HG03045 (cell line): Measurements from ENCODE around the gene DTD1.

Experiments used
- ATAC-seq: cut with Tn5 transposase; IDR thresholded peaks from one replicate; pipeline ENCODE4 v1.9.1; 2021; ENCODE audit warnings: mild to moderate bottlenecking, moderate library complexity; ENCODE audit not compliant: unreplicated experiment

Gene DTD1, protein sequence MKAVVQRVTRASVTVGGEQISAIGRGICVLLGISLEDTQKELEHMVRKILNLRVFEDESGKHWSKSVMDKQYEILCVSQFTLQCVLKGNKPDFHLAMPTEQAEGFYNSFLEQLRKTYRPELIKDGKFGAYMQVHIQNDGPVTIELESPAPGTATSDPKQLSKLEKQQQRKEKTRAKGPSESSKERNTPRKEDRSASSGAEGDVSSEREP

GRCh38 chr20:18587665-18588573, at the start of gene DTD1:
DTD1 (plus strand) TSS chr20:18588054; CDS start chr20:18588073, 19 bp downstream.
- ATAC-seq, result peak; percentile 91

DNA sequence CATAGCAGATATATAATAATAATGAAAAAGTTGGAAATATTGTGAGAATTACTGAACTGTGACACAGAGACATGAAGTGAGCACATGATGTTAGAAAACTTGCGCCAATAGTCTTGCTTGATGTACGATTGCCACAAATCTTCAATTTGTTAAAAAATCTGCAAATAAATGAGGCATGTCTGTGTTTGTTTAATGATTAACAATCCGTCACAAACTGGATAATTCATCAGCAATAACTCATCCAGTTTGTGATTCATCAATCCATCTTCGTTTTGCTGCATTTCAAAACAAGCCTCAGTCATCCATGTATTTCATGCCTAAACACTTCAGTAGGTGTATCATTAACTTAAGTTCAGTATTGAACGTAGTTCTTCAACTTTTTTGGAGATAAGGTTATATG, 46.1 kb upstream of the DTD1 start:
- ATAC-seq, result no peak

- ATAC-seq, result no peak
Measured at GRCh38 chr20:18543216-18543615, 44.6 kb upstream of the DTD1 start.

DNA sequence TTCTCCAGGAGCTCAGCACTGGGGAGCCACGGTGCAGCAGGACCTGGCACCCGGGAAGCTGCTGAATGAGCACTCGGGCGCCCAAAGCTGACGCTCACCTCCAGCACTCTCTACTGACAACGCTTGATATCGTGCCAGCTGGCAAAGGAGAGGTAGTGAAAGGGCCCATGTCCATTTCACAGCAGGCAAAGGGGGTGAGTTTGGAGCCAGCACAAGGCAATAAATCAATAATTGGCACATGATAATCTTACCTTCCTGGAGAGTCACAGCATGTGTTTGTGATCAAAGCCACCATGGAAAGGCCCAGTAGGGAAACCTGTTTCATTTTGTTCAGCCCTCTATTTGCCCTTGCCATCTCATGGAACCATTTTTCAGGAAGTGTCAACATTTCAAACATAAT, 43.9 kb upstream of the DTD1 start:
- ATAC-seq, result no peak

GRCh38 chr20:18545566-18545965, 42.3 kb upstream of the DTD1 start:
- no peak for ATAC-seq

DNA sequence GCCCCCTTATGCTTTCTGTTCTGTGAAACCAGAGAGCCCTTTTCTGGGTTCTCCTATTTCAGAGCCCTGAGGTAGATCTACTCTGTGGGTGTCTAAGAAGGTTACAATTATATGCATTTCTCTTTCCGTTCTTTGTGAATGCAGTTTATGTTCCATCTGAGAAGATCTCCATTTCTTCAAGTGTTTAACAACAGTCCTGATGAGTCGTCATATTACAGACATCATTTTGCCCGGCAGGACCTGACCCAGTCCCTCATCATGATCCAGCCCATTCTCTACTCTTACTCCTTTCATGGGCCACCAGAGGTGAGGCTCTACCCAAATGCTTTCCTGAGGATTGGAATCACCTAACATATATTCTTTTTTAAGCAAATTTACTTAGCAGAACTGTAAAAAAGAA, 39.4 kb upstream of the DTD1 start:
- ATAC-seq, result no peak

GRCh38 chr20:18553746-18554145, 34.1 kb upstream of the DTD1 start:
- ATAC-seq, result no peak

- peak; percentile 99 for ATAC-seq
Measured at GRCh38 chr20:18566892-18567738, 20.7 kb upstream of the DTD1 start, which contains the start of gene SMIM26. SMIM26 (plus strand) TSS chr20:18567432; CDS start chr20:18567479, 47 bp downstream.

DNA sequence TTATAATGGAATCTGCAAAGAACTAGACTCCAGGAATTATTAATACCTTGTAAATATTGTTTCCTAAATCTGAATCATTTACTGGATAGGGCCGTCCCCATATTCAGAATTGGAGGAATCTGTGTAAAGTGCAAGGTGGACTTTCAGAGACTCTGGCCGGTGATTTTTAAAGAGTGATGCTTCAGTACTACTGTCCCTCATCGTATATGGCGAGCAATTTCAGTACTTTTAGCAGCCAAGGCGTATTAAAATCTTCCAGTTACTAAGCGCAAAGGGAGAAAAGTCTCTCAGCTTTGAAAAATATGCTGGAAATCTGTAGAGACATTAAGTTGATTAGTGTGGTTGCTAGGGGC, 20.1 kb upstream of the DTD1 start:
- no peak for ATAC-seq

DNA sequence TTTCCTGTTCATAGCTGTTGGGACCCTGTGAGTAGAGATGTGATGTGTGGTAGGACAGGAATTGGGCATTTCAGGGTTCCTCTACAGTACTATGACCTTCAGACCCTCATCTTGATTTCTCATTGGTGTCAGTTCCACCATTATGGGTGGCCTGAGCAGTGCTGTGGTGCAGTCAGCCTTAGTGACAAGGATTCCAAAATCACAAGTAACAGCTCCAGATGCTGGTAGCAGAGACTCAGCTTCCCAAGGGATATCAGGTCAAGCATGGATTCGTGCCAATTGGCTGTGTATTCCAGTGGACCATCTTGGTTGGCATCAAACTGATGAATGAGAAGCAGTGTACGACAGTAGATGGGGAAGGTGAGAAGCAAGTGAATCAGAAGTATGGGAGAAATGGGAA, 16.8 kb upstream of the DTD1 start:
- no peak for ATAC-seq

DNA sequence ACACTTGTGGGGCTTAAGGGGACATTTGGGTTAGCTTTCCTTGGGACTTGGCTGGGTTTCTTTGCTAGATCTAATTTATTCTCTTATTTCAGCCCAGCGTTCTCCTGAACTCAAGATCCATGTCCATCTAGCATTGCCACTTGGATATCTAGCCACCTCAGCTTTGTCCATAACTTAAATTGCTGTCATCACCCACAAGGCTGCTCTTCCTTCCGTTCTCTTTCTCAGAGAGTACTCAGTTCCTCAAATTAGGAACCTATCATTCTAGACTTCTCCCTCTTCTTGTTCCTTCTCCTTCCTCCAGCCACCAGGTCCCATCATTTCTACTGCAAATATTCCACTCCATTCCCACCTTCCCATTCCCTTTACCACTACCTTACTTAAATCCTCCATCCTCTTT, 16.3 kb upstream of the DTD1 start:
- ATAC-seq, result no peak

DNA sequence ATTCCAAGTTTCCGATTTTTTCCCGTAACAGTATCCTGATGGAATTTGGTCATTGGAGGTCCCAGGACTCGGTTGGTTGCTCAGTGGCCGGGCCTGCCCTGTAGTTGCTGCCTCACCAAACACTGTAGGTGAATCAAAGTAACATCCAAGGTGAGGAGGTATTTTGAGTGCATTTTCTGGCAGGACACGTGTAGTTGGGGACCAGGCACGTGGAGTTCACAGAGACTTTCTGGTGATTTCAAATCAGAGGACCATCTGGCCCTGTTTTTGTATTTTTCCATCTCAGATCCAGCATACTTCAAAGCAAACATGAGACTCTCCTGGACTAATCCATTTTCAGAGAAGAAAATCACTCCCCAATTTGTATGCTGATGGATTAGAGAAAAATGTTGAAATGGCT, 9.9 kb upstream of the DTD1 start:
- ATAC-seq, result no peak

- ATAC-seq, result no peak
Measured at GRCh38 chr20:18578581-18578980, 9.3 kb upstream of the DTD1 start.

DNA sequence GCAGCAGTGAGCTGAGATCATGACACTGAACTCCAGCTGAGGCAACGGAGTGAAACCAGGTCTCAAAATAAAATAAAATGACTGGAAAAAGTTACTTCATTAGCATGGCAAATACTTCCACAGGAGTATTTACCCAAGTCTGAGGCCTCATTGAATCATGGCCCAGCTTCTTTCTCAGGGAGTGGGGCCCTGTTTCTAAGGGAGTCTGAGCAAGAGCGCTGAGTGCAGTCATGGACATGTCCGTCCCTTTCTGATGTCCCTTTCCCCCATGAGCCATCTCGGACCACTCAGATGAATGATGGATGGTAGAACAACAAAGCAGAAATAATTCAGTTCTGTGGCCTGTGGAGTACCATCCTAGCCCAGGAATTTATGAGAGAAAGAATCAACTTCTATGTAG, 7.8 kb upstream of the DTD1 start:
- ATAC-seq, result no peak

GRCh38 chr20:18585134-18585533, 2.7 kb upstream of the DTD1 start:
- no peak for ATAC-seq

DNA sequence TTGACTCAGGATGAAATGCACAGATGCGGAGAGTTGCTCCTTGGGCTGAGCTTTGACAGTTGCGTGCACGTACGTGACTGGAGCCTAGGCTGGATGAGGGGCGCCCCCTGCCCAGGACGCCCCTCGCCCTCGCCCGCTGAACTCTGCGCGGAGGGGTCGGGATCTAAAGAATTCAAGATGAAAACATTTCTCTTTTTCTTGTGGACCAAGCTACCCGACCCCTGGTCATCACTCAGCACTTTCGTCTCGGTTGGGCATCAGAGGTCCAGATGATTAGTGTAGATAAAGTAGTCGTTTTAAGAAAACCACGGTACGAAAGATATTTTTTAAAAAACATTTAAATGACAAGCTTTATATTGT, 700 bp downstream of the DTD1 start:
- no peak for ATAC-seq

DNA sequence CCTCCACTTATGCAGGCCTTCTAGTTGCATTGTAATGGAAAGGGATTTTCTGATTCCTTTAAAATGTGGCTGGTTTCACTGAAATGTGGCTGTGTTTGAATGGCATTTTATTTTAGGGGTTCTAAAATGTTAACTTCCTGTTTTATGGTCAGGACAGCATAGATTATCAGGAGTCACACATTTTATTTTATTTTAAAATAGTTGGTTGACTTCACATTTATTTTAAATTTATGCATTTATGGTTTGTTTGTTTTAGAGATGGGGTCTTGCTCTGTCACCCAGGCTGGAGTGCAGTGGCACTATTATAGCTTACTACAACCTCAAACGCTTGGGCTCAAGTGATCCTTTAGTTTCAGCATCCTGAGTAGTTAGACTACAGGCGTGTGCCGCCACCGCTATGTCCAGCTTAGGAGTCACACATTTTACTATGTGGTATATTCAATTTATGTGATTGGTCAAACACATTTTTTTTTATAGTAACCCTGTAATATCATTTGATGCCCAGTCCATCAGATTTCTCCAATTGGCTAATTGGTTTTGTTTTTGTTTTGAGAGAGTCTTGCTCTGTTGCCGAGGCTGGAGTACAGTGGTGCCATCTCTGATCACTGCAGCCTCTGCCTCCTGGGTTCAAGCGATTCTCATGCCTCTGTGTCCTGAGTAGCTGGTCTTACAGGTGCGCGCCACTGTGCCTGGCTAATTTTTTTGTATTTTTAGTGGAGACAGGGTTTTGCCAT, 2.3 kb downstream of the DTD1 start:
- ATAC-seq, result no peak

GRCh38 chr20:18596270-18596669, 8.4 kb downstream of the DTD1 start:
- no peak for ATAC-seq

DNA sequence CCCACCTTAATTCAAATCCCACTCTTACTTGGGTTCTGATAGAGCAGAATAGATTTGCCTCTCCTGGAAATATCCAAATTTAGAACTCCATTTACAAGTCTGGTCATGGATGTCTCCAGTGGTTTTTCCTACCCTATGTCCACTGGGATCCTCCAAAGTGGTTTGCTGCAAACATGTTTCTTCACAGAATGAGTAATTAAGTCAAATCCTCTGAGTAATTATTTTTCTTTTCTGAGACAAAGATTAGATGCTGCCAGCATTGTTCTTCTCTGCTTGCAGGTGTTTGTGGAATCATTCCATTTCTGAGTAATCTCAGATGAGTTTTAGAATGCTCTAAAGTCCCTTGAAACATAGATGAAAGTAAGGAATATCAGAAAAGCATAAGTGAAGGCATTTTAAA, 21.9 kb downstream of the DTD1 start:
- no peak for ATAC-seq

DNA sequence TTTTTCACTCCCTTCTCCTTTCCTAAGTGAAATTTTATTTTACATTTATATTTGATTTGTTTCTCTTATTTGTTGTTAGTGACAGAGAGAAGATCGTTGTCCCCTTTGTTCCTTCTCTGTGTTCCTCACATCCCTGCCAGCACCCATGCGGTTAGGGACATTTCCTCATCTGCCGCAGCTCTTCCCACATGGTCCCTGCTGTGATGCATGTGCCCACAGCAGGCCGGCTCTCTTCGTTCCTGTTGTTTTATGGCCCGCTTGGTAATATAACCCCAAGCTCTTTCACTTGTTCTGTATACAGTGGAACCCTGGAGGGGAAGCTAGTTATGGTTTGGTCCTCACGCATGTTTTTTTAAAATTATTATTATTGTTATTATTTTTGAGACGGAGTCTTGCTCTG, 23.6 kb downstream of the DTD1 start:
- ATAC-seq, result no peak

GRCh38 chr20:18613553-18613952, 25.7 kb downstream of the DTD1 start:
- no peak for ATAC-seq
